GM18909 (cell line): ENCODE data around the gene XG.
"Not testable (repeated sequence)": the region's sequence is repeated elsewhere in the genome, so short reads cannot be mapped to it uniquely, and the experiment has no call there.

ENCODE experiments used
- ATAC-seq: cut with Tn5 transposase; IDR thresholded peaks from one replicate; pipeline ENCODE4 v1.9.1; 2021; ENCODE audit warnings: mild to moderate bottlenecking; ENCODE audit not compliant: unreplicated experiment, poor library complexity

Gene XG

GRCh38 chrX:2774057-2774456 is 22.2 kb downstream of the XG start:
- no peak for ATAC-seq

- ATAC-seq, result no peak
Observed at GRCh38 chrX:2774776-2775175, 22.9 kb downstream of the XG start.

GRCh38 chrX:2780472-2781225 is 28.8 kb downstream of the XG start:
- peak; percentile 75 for ATAC-seq

GRCh38 chrX:2781226-2781571 is 29.4 kb downstream of the XG start:
- ATAC-seq, result no peak

DNA sequence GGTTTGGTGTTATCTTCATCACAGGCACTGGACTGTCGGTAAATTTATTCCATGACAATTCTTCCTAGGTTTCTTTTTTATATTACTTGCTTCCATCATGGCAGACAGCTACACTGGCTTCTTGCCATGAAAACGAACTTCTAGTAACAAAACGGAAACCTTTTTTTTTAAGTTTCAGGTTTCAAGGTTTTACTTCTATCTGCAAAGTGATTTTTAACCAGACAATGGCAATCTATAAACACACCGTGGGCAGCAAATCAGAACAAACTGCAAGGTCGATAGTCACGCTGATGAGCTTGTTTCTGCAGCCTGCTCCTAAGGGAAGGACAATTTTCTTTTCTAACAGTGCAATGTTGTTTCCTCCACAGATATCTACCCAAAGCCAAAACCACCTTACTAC is 29.9 kb downstream of the XG start:
- no peak for ATAC-seq

- no peak for ATAC-seq
Observed at GRCh38 chrX:2782171-2782570, 30.3 kb downstream of the XG start.

GRCh38 chrX:2782778-2783177 is 30.9 kb downstream of the XG start:
- no peak for ATAC-seq

DNA sequence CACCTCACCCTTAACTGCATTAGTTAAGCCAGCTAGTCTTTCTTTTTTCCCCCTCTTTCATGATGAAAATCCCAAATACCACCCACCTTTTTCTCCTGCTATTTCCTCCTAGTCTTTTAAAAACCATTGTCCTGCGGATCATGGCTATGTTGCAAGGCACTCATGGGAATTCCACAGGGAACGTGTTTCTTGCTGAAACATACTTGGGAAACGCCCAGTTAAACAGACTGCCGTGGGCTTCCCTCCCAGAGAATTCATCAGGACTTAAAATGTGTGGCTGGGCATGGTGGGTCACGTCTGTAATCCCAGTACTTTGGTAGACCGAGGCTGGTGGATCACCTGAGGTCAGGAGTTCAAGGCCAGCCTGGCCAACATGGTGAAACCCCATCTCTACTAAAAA is 32.2 kb downstream of the XG start:
- ATAC-seq, result no peak

- no peak for ATAC-seq
Observed at GRCh38 chrX:2785538-2785937, 33.7 kb downstream of the XG start.

- no peak for ATAC-seq
Observed at GRCh38 chrX:2788980-2789379, 37.1 kb downstream of the XG start.

GRCh38 chrX:2789569-2789968 is 37.7 kb downstream of the XG start:
- no peak for ATAC-seq

DNA sequence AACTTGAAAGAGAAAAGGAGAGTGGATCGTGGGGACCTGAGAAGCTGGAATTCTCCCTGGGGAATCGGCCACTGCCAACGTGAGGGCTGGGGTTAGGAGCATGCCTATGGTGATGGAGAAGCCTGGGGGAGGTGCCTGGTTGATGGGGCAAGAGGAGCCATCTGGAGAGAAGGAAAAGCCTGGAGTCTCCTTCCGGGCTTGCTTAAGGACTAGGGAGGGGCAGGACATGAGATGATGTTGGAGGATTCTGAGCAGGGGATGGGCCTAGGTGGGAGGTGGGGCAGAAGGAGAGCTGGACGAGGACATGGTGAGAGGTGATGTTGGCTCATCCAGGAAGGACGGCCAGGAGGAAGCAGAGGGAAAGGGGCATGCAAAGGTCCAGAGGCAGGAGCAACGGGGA is 41.9 kb downstream of the XG start:
- no peak for ATAC-seq

DNA sequence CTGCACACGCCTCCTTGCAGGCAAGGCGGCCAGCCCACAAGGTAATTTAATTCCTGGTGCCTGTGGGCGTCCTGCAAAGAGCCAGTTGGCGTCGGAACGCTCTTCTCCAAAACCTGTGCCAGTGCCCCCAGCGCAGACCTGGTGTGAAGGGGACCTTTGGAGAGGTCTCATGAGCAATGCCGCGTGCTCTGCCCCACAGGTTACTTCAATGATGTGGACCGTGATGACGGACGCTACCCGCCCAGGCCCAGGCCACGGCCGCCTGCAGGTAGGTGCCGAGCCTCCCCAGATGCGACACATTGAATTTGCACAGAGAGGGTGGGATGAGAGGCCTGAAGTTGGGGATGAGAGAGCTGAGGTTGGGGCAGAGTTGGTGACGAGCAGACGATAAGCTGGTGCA is 42.5 kb downstream of the XG start:
- no peak for ATAC-seq

DNA sequence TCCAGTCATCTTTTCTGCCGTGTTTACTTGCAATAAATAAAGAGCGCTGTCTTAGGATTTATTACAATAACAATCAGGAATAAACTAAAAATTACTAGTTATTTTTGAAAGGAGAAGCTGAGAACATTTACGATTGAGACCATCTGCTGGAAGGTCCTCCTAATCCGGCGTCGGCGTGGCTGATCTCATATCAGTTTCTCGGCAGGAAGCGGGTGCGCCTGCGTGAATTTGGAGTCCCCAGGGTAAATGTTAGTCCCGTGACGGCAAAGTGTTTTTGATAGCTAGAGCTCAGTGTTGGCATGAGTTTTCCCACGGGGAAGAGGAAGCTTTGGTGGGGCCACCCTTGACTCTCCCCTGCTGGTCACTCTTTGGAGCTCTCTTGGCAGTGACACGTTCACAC is 45.0 kb downstream of the XG start:
- not testable (repeated sequence) for ATAC-seq

DNA sequence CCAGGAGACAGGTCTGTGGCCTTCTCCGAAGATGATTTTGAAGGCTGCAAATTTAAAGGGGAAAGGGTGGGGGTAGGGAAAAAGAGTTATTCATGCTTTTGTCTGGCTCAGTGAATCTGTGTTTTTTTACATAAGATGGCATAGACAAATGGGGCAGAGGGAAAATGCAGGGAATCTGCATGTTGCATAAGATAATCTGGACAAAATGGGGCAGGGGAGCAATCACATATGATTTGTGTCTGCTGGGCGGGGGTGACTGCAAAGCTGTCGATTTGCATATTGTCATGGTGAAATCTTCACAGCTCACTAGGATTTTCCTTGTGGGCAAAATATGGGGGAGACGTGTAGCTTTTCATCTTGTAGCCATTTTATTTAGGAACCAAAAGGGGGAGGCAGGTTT is 47.5 kb downstream of the XG start:
- no peak for ATAC-seq

DNA sequence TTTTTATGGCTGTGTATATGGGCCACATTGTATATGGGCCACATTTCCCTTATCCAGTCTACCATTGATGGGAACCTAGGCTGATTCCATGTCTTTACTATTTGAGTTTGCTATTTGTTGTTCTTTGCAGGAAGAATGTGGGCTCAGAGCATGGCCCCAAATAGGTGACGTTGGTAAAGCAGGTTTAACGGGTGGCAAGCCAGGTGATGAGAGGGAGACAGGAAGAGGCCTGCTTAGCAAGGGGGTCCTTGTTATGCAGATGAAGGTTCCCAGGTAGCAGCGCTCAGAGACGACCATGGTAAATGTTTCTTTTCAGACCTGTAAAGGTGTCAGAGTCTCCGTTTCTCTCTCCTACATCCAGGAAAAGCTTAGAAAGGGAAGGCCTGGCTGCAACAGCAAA is 48.1 kb downstream of the XG start:
- not testable (repeated sequence) for ATAC-seq

DNA sequence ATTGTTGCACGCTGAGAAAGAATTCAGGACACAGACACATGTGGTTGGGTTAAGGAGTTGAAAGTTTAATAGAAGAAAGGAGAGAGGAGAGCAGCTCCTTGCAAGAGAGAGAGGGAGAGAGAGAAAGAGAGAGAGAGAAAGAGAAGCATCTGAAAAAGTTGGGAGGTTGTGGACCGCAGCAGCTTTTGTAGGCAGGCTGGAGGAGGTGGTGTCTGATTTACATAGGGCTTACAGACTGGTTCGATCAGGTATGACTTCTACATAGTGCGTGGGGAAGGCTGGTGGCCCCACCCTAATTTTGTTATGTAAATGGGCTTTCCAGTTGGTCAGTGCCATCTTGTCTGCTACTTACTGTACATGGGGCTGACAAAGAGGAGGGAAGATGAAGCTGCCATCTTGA is 49.4 kb downstream of the XG start:
- no peak for ATAC-seq

GRCh38 chrX:2802376-2803090 is 50.7 kb downstream of the XG start:
- not testable (repeated sequence) for ATAC-seq

- ATAC-seq, result not testable (repeated sequence)
Observed at GRCh38 chrX:2803486-2803885, 51.6 kb downstream of the XG start.

DNA sequence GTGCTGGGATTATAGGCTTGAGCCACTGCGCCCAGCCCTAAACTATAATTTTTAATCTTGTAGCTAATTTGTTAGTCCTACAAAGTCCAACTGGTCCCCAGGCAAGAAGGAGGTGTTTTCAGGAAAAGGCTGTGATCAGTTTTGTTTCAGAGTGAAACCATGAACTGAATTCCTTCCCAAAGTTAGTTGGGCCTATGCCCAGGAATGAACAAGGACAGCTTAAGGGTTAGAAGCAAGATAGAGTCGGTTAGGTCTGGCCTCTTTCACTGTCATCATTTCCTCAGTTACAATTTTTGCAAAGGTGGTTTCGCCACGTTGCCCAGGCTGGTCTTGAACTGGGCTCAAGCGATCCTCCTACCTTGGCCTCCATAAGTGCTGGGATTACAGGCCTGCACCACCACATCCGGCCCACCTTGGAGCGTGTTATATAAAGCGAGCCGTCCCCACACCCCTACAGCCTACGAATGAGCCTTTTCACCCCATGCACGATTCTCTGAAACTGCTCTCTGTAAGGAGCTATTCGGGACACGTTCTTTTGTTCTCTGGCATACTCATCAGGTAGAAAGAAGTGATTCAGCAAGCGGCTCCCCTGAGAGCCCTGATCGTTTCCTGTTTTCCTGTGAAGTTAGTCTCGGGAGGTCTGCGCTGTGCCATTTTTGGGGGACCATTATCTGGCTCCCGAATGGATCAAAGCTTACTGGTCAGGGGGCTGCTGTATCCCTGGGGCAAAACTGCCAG is 52.4 kb downstream of the XG start:
- ATAC-seq, result not testable (repeated sequence)

- not testable (repeated sequence) for ATAC-seq
Observed at GRCh38 chrX:2804858-2805257, 53.0 kb downstream of the XG start.
